Measurements from ENCODE around the gene ZNF277. TPM values are rescaled to one million over a fixed set of nuclear protein-coding genes. Genes with fewer than 3 reads are reported as not detected.

Gene ZNF277
- 53.5 TPM for total RNA-seq

DNA sequence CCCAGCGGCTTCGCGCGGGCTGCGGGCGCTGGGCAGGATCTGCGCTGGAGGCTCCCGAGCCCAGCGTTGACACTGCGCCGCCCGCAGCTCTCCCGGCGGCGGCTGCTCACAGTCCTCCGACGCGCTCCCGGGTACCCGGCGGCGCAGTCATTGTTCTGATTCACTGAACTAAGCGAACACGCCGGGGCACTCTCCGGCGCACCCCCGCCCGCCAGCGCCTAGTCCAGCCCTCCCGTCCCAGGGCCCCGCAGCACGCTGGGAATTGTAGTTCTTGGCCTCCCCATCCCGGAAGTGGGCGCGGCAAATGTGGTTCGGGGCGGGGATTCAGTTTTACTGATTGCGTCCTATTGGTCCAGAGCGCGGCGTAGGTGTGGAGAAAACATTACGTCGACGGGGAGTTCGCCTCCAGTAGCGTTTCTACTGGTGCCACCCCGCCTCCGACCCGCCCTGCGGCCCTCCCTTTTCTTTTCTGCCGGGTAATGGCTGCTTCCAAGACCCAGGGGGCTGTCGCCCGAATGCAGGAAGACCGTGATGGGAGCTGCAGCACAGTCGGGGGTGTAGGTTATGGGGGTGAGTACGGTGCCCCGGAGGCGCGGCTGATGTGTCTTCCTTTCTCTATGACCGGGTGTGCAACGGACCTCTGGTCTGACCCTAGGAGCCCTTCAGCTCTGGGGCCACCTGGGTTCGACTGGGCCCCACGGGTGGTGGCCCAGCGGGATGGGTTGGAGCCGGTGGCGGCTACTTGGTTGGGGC lies at the start of gene ZNF277, which contains the start of gene DOCK4:
TSS of gene ZNF277 (plus strand) at position 458 of the 753 bp plus-strand sequence. CDS start at position 480, 22 bp downstream.
TSS of gene DOCK4 (minus strand) at position 162 of the 753 bp plus-strand sequence. CDS start 261 bp downstream, outside the sequence.

Other genes with a start within 250 kb of the ZNF277 start
- gene DOCK4, start 296 bp upstream of the ZNF277 start, total RNA-seq: 82.6 TPM
- gene IFRD1, start 243.8 kb downstream of the ZNF277 start, total RNA-seq: 88.6 TPM